Measurements from ENCODE around the gene DUSP16.

DUSP16 gene

GRCh38 chr12:12477532-12477890 lies 85.2 kb downstream of the DUSP16 start:
- H3K4me3 ChIP-seq (replicated peaks; ENCODE audit: insufficient read depth, low read length), result no peak overlapping the region
- H3K27ac ChIP-seq (replicated peaks), result no peak overlapping the region
- DNase-seq (ENCODE audit: low read depth in 1 of 2, low spot score in 1 of 2), result no peak
- H3K27me3 ChIP-seq (ENCODE audit: insufficient read depth, poor library complexity, severe bottlenecking), result no peaks in the 10 kb centered on the region
- TF ChIP-seq SPI1 (IDR thresholded peaks at IDR 0.05; ENCODE audit: borderline replicate concordance, low read depth), result no peak

GRCh38 chr12:12476857-12477531 lies 85.7 kb downstream of the DUSP16 start:
- Histone ChIP-seq H3K27ac (replicated peaks) (no peak overlapping the region), H3K4me3 (replicated peaks; ENCODE audit: insufficient read depth, low read length) (no peak overlapping the region), H3K27me3 (ENCODE audit: insufficient read depth, poor library complexity, severe bottlenecking) (no peaks in the 10 kb centered on the region)
- TF ChIP-seq SPI1 (IDR thresholded peaks at IDR 0.05; ENCODE audit: borderline replicate concordance, low read depth) (no peak), POLR2AphosphoS5 (IDR thresholded peaks at IDR 0.05; ENCODE audit: low read depth) (no peak), REST (IDR thresholded peaks at IDR 0.05; ENCODE audit: insufficient replicate concordance, low read depth) (no peak), CTCF (IDR thresholded peaks at IDR 0.05; ENCODE audit: insufficient read depth, low read length) (no peak), GABPA (IDR thresholded peaks at IDR 0.05; ENCODE audit: low read depth) (no peak)
- no peak for DNase-seq (ENCODE audit: low read depth in 1 of 2, low spot score in 1 of 2)

GRCh38 chr12:12474931-12475795 lies 87.5 kb downstream of the DUSP16 start:
- TF ChIP-seq REST (IDR thresholded peaks at IDR 0.05; ENCODE audit: insufficient replicate concordance, low read depth) (no peak), GABPA (IDR thresholded peaks at IDR 0.05; ENCODE audit: low read depth) (no peak), POLR2AphosphoS5 (IDR thresholded peaks at IDR 0.05; ENCODE audit: low read depth) (no peak), CTCF (IDR thresholded peaks at IDR 0.05; ENCODE audit: insufficient read depth, low read length) (no peak), SPI1 (IDR thresholded peaks at IDR 0.05; ENCODE audit: borderline replicate concordance, low read depth) (no peak)
- no peak for DNase-seq (ENCODE audit: low read depth in 1 of 2, low spot score in 1 of 2)
- Histone ChIP-seq H3K4me3 (replicated peaks; ENCODE audit: insufficient read depth, low read length) (no peak overlapping the region), H3K27ac (replicated peaks) (no peak overlapping the region), H3K27me3 (ENCODE audit: insufficient read depth, poor library complexity, severe bottlenecking) (no peaks in the 10 kb centered on the region)

GRCh38 chr12:12474471-12474928 lies 88.2 kb downstream of the DUSP16 start:
- TF ChIP-seq CTCF (IDR thresholded peaks at IDR 0.05; ENCODE audit: insufficient read depth, low read length), result no peak
- no peak for TF ChIP-seq GABPA (IDR thresholded peaks at IDR 0.05; ENCODE audit: low read depth)
- no peak for DNase-seq (ENCODE audit: low read depth in 1 of 2, low spot score in 1 of 2)
- H3K27me3 ChIP-seq (ENCODE audit: insufficient read depth, poor library complexity, severe bottlenecking), result no peaks in the 10 kb centered on the region
- no peak overlapping the region for H3K4me3 ChIP-seq (replicated peaks; ENCODE audit: insufficient read depth, low read length)
- no peak overlapping the region for H3K27ac ChIP-seq (replicated peaks)
